B cell (primary cell): Measurements from ENCODE around the gene LOC128125822.

ENCODE experiments used
- CTCF ChIP-seq: fragments of 200-600 bp; IDR thresholded peaks from one replicate; pipeline ENCODE4 v1.8.0; 2022; ENCODE audit warnings: antibody characterized with exemption, mild to moderate bottlenecking
- EZH2 ChIP-seq: IDR thresholded peaks from 2 replicates; pipeline ENCODE4 v1.6.1; 2012; ENCODE audit warnings: borderline replicate concordance, low read depth, mild to moderate bottlenecking, moderate library complexity, low read length; ENCODE audit not compliant: insufficient read depth, poor library complexity, severe bottlenecking

DNA sequence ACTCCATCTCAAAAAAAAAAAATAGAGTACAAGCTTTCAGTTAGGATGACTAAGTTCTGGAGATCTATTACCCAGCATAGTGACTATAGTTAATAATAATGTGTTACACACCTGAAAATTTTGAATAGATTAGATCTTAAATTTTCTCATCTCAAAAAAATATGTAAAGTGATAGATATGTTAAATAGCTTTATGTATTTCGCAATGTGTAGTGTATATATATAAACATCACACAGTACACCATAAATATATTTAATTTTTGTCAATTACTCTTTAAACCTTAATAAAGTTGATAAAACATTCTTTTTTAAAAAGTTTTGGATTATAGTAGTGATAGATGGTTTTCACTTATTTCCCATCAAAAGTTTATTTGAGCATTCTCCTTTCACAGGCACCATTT lies 25.6 kb upstream of the LOC128125822 start:
- TF ChIP-seq CTCF (no peak), EZH2 (no peak)
